Measurements from ENCODE around the gene CSF3R. TPM values are rescaled to one million over a fixed set of nuclear protein-coding genes. Genes with fewer than 3 reads are reported as not detected.

The CSF3R gene
- total RNA-seq, 1 experiment from 2014 or later, result not detected

DNA sequence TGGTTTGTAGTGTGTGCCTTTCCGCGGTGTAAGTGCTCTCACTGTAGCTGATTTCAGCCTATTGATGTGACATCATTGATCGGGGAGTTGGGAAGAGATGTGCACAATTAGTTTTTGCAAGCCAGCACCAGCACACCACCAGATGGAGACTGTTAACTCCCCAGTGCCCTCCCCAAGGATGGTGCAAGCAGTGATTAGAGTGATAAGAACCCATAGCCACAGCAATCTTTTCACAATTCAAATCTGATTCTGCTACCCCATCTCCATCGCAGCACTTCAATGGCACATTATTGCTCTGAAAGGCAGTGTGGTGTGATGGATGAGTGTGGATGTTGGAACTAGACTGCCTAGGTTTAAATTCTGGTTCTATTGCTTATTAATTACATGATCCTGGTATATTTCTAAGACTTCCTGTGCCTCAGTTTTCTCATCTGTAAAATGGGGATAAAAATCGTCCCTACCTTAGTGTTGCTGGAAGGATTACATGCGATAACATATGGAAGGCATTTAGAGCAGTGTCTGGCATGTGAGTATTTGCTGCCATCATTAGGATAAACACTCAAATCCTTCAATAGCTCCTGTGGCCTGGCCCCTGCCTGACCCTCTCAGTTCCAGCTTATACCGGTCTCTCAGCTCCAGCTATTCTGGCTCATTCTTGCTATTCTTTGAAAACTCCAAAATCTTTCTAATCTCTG is 6.7 kb downstream of the CSF3R start:
- no peak overlapping the region for H3K14ac ChIP-seq (ENCODE audit: insufficient read depth, low read length)
- H3K4me2 ChIP-seq (ENCODE audit: insufficient read depth, insufficient read length, low read length), result no peak overlapping the region
- H2BK5ac ChIP-seq (ENCODE audit: insufficient read length, low read length), result no peak overlapping the region
- no peak overlapping the region for H2BK12ac ChIP-seq (ENCODE audit: insufficient read length, low read depth, low read length)
- H3K9ac ChIP-seq (ENCODE audit: extremely low read depth, insufficient read length, low read length), result no peak overlapping the region
- no peak overlapping the region for H3K18ac ChIP-seq (ENCODE audit: insufficient read length, low read depth, low read length)
- no peaks in the 10 kb centered on the region for H3K4me1 ChIP-seq (ENCODE audit: insufficient read depth, low read length)
- H4K91ac ChIP-seq (ENCODE audit: insufficient read length, low read depth, low read length), result no peak overlapping the region
- no CpG with 5 or more reads among the region's 7 CpGs for WGBS (ENCODE audit: extremely low coverage, insufficient read length, low lambda C conversion rate)
- H3K27ac ChIP-seq (ENCODE audit: insufficient read length, low read depth, low read length), result no peak overlapping the region
- H2BK120ac ChIP-seq (ENCODE audit: low read depth, low read length, poor library complexity, severe bottlenecking), result no peak overlapping the region
- Mint-ChIP-seq H3K27me3 (ENCODE audit: low read depth) (peaks cover 48% of the 10 kb centered on the region), H3K4me1 (peaks cover 2 to 8% of the 10 kb centered on the region in 2 experiments; a peak in 1 of 4 replicates), H3K36me3 (ENCODE audit: insufficient read depth in 1 of 3, low read depth in 3 of 3) (no peaks in the 10 kb centered on the region), H3K27ac (no peak overlapping the region; a peak in 1 of 7 replicates), H3K4me3 (no peak overlapping the region), H3K9me3 (no peaks in the 10 kb centered on the region)
- no peak overlapping the region for H2AFZ ChIP-seq (ENCODE audit: low read length)
- H3K27me3 ChIP-seq (ENCODE audit: insufficient read depth, low read length), result no peaks in the 10 kb centered on the region; the same call in 1 of the 2 replicates
- H2BK20ac ChIP-seq (ENCODE audit: low read depth, low read length, poor library complexity, severe bottlenecking), result no peak overlapping the region
- no peak overlapping the region for H4K5ac ChIP-seq (ENCODE audit: insufficient read length, low read depth, low read length)
- no peak overlapping the region for H3T11ph ChIP-seq (ENCODE audit: low read length)
- H3K79me1 ChIP-seq (ENCODE audit: insufficient read depth, low read depth, low read length, poor library complexity, severe bottlenecking), result no peaks in the 10 kb centered on the region
- no peaks in the 10 kb centered on the region for H3K9me3 ChIP-seq (ENCODE audit: control insufficient read depth, low read depth, low read length)
- TF ChIP-seq CTCF (conservative IDR thresholded peaks at IDR 0.05), result no peak
- no peak overlapping the region for H3K56ac ChIP-seq (ENCODE audit: insufficient read length, low read depth, low read length)
- no peak for DNase-seq
- H3K4ac ChIP-seq (ENCODE audit: low read depth, low read length), result no peak overlapping the region
- no peak overlapping the region for H2AK5ac ChIP-seq (ENCODE audit: insufficient read length, low read length)
- no peaks in the 10 kb centered on the region for H3K23me2 ChIP-seq (ENCODE audit: insufficient read length, low read depth, low read length, poor library complexity, severe bottlenecking)
- no peak overlapping the region for H2BK15ac ChIP-seq (ENCODE audit: low read depth, low read length)
- H4K20me1 ChIP-seq (ENCODE audit: control insufficient read depth, insufficient read depth, insufficient read length), result peaks cover 4% of the 10 kb centered on the region
- no peak overlapping the region for H4K8ac ChIP-seq (replicated peaks; ENCODE audit: insufficient read length, low read depth, low read length)
- no peaks in the 10 kb centered on the region for H3K79me2 ChIP-seq (ENCODE audit: insufficient read depth, low read length)
- no peak overlapping the region for H3K23ac ChIP-seq (ENCODE audit: insufficient read length, low read depth, low read length)

Measured in H9 (cell line).